HepG2 (cell line): ENCODE data around the gene NOL11. TPM values are rescaled to one million over a fixed set of nuclear protein-coding genes. Genes with fewer than 3 reads are reported as not detected.

Experiments
- ARNTL ChIP-seq: sonication (generic); formaldehyde crosslinking; IDR thresholded peaks from 2 replicates; pipeline ENCODE4 v1.4.0; 2020; ENCODE audit warnings: mild to moderate bottlenecking, missing genetic modification reagents
- CEBPB ChIP-seq: IDR thresholded peaks from 2 replicates; pipeline ENCODE4 v1.6.1; 2011; ENCODE audit warnings: low read depth, low read length, improper control_type of control experiment, borderline replicate concordance
- DMAP1 ChIP-seq: IDR thresholded peaks from 2 replicates; pipeline ENCODE4 v1.6.1; 2016
- DNMT1 ChIP-seq: sonication (generic); formaldehyde crosslinking; IDR thresholded peaks from 2 replicates; pipeline ENCODE4 v1.5.1; 2020; ENCODE audit warnings: mild to moderate bottlenecking, missing genetic modification reagents
- GATAD1 ChIP-seq: IDR thresholded peaks from 2 replicates; pipeline ENCODE4 v1.6.1; 2016; ENCODE audit warnings: missing genetic modification reagents, missing compliant biosample characterization
- KDM5A ChIP-seq: fragments of 200-600 bp; sonication (generic); IDR thresholded peaks from 2 replicates; pipeline ENCODE4 v1.7.0; 2018; ENCODE audit warnings: antibody characterized with exemption, mild to moderate bottlenecking, low read length, borderline replicate concordance
- KLF6 ChIP-seq: IDR thresholded peaks from 2 replicates; pipeline ENCODE4 v1.8.0; 2016; ENCODE audit warnings: missing biosample characterization, missing genetic modification reagents
- KLF9 ChIP-seq: IDR thresholded peaks from 2 replicates; pipeline ENCODE4 v1.6.1; 2016; ENCODE audit warnings: low read depth
- MLLT10 ChIP-seq: sonication (generic); formaldehyde crosslinking; IDR thresholded peaks from 2 replicates; pipeline ENCODE4 v1.4.0; 2020; ENCODE audit warnings: missing genetic modification reagents
- MTF2 ChIP-seq: sonication (generic); formaldehyde crosslinking; IDR thresholded peaks from 2 replicates; pipeline ENCODE4 v1.5.0; 2020; ENCODE audit warnings: missing genetic modification reagents, borderline replicate concordance
- NFE2L1 ChIP-seq: sonication (generic); formaldehyde crosslinking; IDR thresholded peaks from 2 replicates; pipeline ENCODE4 v1.4.0; 2020; ENCODE audit warnings: missing genetic modification reagents, mild to moderate bottlenecking, borderline replicate concordance
- NFYB ChIP-seq: sonication (generic); formaldehyde crosslinking; IDR thresholded peaks from 2 replicates; pipeline ENCODE4 v1.4.0; 2020; ENCODE audit warnings: missing genetic modification reagents
- NFYC ChIP-seq: IDR thresholded peaks from 2 replicates; pipeline ENCODE4 v1.6.1; 2016; ENCODE audit warnings: missing genetic modification reagents, missing compliant biosample characterization
- NRL ChIP-seq: sonication (generic); formaldehyde crosslinking; IDR thresholded peaks from 2 replicates; pipeline ENCODE4 v1.5.0; 2020; ENCODE audit warnings: missing genetic modification reagents, mild to moderate bottlenecking, moderate library complexity, borderline replicate concordance
- PHF5A ChIP-seq: IDR thresholded peaks from one replicate; pipeline ENCODE4 v1.6.1; 2018; ENCODE audit warnings: low read depth, missing genetic modification reagents; ENCODE audit not compliant: unreplicated experiment
- SETDB1 ChIP-seq: sonication (generic); formaldehyde crosslinking; IDR thresholded peaks from 2 replicates; pipeline ENCODE4 v1.5.1; 2020; ENCODE audit warnings: missing genetic modification reagents, mild to moderate bottlenecking, borderline replicate concordance
- TP53 ChIP-seq: sonication (generic); formaldehyde crosslinking; conservative IDR thresholded peaks from 2 replicates; pipeline ENCODE4 v1.4.0; 2020; ENCODE audit warnings: missing genetic modification reagents
- ZBTB8A ChIP-seq: sonication (generic); formaldehyde crosslinking; IDR thresholded peaks from 2 replicates; pipeline ENCODE4 v1.4.0; 2020; ENCODE audit warnings: mild to moderate bottlenecking, low read depth, missing genetic modification reagents, borderline replicate concordance
- ZNF121 ChIP-seq: sonication (generic); formaldehyde crosslinking; IDR thresholded peaks from 2 replicates; pipeline ENCODE4 v1.5.0; 2020; ENCODE audit warnings: mild to moderate bottlenecking, missing genetic modification reagents
- ZNF160 ChIP-seq: sonication (generic); formaldehyde crosslinking; IDR thresholded peaks from 2 replicates; pipeline ENCODE4 v1.8.0; 2022; ENCODE audit warnings: mild to moderate bottlenecking, inconsistent platforms, missing genetic modification reagents
- ZNF558 ChIP-seq: sonication (generic); formaldehyde crosslinking; IDR thresholded peaks from 2 replicates; pipeline ENCODE4 v1.9.0; 2022; ENCODE audit warnings: mild to moderate bottlenecking, missing genetic modification reagents, borderline replicate concordance
- ZNF564 ChIP-seq: sonication (generic); formaldehyde crosslinking; IDR thresholded peaks from 2 replicates; pipeline ENCODE4 v1.8.1; 2023; ENCODE audit warnings: mild to moderate bottlenecking, missing genetic modification reagents
- ZNF629 ChIP-seq: sonication (generic); formaldehyde crosslinking; conservative IDR thresholded peaks from 2 replicates; pipeline ENCODE4 v1.5.0; 2020; ENCODE audit warnings: missing genetic modification reagents
- polyA plus RNA-seq, 8 experiments: library from polyadenylated mRNA; depleted of rRNA in 3 of 8; stranded (reverse) in 7 of 8; unstranded in 1 of 8; fragments of >200 nt; fragmentation: Illumina TruSeq in 4 of 8; extraction: Trizol in 4 of 8; gene quantifications; 2 replicates each; pipeline versions ENCODE4 v1.2.1 to v1.2.3, GENCODE V29; 2011 to 2016; ENCODE audit warnings: low read depth in 4 of 8, missing spikeins in 1 of 8, mixed read lengths in 1 of 8; ENCODE audit not compliant: insufficient read depth in 1 of 8
- total RNA-seq, 5 experiments: library from RNA; depleted of rRNA; stranded (reverse); fragments of >200 nt; fragmentation: Illumina TruSeq; extraction: Trizol; gene quantifications; 2 replicates each; pipeline ENCODE4 v1.2.3, GENCODE V29; 2016; ENCODE audit warnings: low read depth in 1 of 5
- TF ChIP-seq, protein P1 (sequence below): sonication (generic); formaldehyde crosslinking; IDR thresholded peaks from 2 replicates; pipeline ENCODE4 v1.4.0; 2020; ENCODE audit warnings: missing genetic modification reagents
- TF ChIP-seq, protein P2 (sequence below): sonication (generic); formaldehyde crosslinking; IDR thresholded peaks from 2 replicates; pipeline ENCODE4; 2020; ENCODE audit warnings: missing genetic modification reagents, mild to moderate bottlenecking, borderline replicate concordance
- TF ChIP-seq, protein P3 (sequence below): sonication (generic); formaldehyde crosslinking; IDR thresholded peaks from 2 replicates; pipeline ENCODE4 v1.4.0; 2020; ENCODE audit warnings: missing genetic modification reagents, low read depth, mild to moderate bottlenecking, borderline replicate concordance

NOL11 gene
- total and polyA plus RNA-seq, 2 of the 13 experiments (the other 11 are each of a cell fraction or from before 2014, with no cell fraction given) = 45.8 to 124 TPM

DNA sequence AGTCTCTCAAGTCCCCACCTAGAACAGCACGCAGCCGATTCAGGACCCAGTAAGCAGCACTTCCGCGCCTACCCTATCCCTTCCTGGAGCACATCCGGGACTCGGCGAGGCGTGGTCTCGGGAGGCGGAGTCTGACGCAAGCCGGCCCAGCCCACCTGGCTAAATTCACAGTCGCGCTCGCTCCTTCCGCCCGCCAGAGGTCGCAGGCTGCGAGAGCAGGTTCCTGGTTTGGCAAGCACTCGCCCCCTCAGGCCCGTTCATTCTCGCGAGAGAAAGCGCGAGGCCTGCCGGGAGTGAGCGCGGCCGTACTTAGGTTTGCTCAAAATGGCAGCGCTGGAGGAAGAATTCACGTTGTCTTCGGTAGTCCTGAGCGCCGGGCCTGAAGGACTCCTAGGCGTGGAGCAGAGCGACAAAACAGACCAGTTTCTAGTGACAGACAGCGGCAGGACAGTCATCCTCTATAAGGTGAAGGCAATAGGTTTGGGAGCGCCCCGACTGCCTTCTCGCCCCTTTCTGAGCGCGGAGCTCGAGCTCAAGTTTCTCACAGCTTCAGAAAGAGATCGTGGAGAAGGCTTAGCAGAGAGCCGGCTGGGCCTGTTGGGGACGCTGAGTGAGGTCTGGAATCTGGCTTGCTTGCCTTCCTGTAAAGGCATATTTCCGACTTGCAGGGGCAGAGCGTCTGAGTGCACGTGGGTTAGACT, at the start of gene NOL11 (continued):
- TF ChIP-seq DMAP1 (CRISPR knock-in tag) (peak; percentile 90), CEBPB (peak; percentile 96), NFYB (CRISPR knock-in tag) (peak; percentile 56), MTF2 (CRISPR knock-in tag) (0 out of 2 replicates have a peak, but pooled peaks have one; percentile 13), ZBTB8A (CRISPR knock-in tag) (peak; percentile 63; the same call in 1 of the 2 replicates), SETDB1 (0 out of 2 replicates have a peak, but pooled peaks have one; percentile 44), NRL (CRISPR knock-in tag) (peak; percentile 93; the same call in 1 of the 2 replicates), ZNF564 (CRISPR knock-in tag) (peak; percentile 65; the same call in 1 of the 2 replicates), DNMT1 (CRISPR knock-in tag) (peak; percentile 33; the same call in 1 of the 2 replicates), ZNF160 (CRISPR knock-in tag) (peak; percentile 93; the same call in 1 of the 2 replicates), TP53 (CRISPR knock-in tag) (peak; percentile 93), ZNF558 (CRISPR knock-in tag) (no peak), ARNTL (CRISPR knock-in tag) (peak; percentile 81; the same call in 1 of the 2 replicates), ZNF629 (peak; percentile 46), KLF6 (CRISPR knock-in tag) (peak; percentile 88), PHF5A (CRISPR knock-in tag) (peak; percentile 95), NFYC (CRISPR knock-in tag) (0 out of 2 replicates have a peak, but pooled peaks have one; percentile 55), GATAD1 (CRISPR knock-in tag) (peak; percentile 98), ZNF121 (CRISPR knock-in tag) (no peak; the same call in 1 of the 2 replicates), KDM5A (peak; percentile 95), NFE2L1 (CRISPR knock-in tag) (no peak), MLLT10 (CRISPR knock-in tag) (peak; percentile 92; the same call in 1 of the 2 replicates), KLF9 (CRISPR knock-in tag) (no peak)
- TF ChIP-seq, protein P1, sequence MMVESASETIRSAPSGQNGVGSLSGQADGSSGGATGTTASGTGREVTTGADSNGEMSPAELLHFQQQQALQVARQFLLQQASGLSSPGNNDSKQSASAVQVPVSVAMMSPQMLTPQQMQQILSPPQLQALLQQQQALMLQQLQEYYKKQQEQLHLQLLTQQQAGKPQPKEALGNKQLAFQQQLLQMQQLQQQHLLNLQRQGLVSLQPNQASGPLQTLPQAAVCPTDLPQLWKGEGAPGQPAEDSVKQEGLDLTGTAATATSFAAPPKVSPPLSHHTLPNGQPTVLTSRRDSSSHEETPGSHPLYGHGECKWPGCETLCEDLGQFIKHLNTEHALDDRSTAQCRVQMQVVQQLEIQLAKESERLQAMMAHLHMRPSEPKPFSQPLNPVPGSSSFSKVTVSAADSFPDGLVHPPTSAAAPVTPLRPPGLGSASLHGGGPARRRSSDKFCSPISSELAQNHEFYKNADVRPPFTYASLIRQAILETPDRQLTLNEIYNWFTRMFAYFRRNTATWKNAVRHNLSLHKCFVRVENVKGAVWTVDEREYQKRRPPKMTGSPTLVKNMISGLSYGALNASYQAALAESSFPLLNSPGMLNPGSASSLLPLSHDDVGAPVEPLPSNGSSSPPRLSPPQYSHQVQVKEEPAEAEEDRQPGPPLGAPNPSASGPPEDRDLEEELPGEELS (CRISPR knock-in tag) = peak; percentile 66
- TF ChIP-seq, protein P2, sequence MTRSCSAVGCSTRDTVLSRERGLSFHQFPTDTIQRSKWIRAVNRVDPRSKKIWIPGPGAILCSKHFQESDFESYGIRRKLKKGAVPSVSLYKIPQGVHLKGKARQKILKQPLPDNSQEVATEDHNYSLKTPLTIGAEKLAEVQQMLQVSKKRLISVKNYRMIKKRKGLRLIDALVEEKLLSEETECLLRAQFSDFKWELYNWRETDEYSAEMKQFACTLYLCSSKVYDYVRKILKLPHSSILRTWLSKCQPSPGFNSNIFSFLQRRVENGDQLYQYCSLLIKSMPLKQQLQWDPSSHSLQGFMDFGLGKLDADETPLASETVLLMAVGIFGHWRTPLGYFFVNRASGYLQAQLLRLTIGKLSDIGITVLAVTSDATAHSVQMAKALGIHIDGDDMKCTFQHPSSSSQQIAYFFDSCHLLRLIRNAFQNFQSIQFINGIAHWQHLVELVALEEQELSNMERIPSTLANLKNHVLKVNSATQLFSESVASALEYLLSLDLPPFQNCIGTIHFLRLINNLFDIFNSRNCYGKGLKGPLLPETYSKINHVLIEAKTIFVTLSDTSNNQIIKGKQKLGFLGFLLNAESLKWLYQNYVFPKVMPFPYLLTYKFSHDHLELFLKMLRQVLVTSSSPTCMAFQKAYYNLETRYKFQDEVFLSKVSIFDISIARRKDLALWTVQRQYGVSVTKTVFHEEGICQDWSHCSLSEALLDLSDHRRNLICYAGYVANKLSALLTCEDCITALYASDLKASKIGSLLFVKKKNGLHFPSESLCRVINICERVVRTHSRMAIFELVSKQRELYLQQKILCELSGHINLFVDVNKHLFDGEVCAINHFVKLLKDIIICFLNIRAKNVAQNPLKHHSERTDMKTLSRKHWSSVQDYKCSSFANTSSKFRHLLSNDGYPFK (CRISPR knock-in tag) = peak; percentile 100
- TF ChIP-seq, protein P3, sequence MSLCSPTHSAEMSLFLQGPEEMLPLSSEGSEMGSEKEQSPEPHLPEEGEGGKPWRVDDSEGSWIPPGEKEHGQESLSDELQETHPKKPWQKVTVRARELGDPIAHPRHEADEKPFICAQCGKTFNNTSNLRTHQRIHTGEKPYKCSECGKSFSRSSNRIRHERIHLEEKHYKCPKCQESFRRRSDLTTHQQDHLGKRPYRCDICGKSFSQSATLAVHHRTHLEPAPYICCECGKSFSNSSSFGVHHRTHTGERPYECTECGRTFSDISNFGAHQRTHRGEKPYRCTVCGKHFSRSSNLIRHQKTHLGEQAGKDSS = peak; percentile 88; the same call in 1 of the 2 replicates
